ENCODE data around the gene FAM120A. TPM values are rescaled to one million over a fixed set of nuclear protein-coding genes. Genes with fewer than 3 reads are reported as not detected.

Gene FAM120A
- total RNA-seq, 1 experiment from 2014 or later, result 89.6 TPM

GRCh38 chr9:93613174-93613573, 161.7 kb downstream of the FAM120A start:
- H3K9ac ChIP-seq (ENCODE audit: low read length), result no peak overlapping the region
- no peak overlapping the region for H2AFZ ChIP-seq (ENCODE audit: low read length)
- H3K4me1 ChIP-seq (ENCODE audit: insufficient read depth, low read length), result no peaks in the 10 kb centered on the region
- peaks cover 9% of the 10 kb centered on the region; the same call in 1 of the 2 replicates for H3K79me2 ChIP-seq (ENCODE audit: low read length)
- H3K27me3 ChIP-seq (ENCODE audit: low read length), result no peaks in the 10 kb centered on the region
- H3K27ac ChIP-seq (ENCODE audit: low read length), result no peak overlapping the region
- no peak overlapping the region for H3K4me3 ChIP-seq (ENCODE audit: low read length)
- no peak for ATAC-seq
- H4K20me1 ChIP-seq (ENCODE audit: low read length), result no peaks in the 10 kb centered on the region
- ChIA-PET CTCF (no interaction called here), POLR2A (ENCODE audit: unreplicated experiment) (no interaction called here)
- H3K36me3 ChIP-seq (ENCODE audit: low read depth, low read length), result no peaks in the 10 kb centered on the region
- no peak for DNase-seq
- BruUV-seq (replicated peaks), result no TSS peak
- no peaks in the 10 kb centered on the region for H3F3A ChIP-seq (ENCODE audit: low read length, unreplicated experiment)
- intact Hi-C loops (cut with micrococcal nuclease), result no loop called here
- no peak for TF ChIP-seq EZH2phosphoT487 (IDR thresholded peaks at IDR 0.05; ENCODE audit: borderline replicate concordance, low read length)
- no peak for TF ChIP-seq CTCF (conservative IDR thresholded peaks at IDR 0.05; ENCODE audit: low read depth, low read length)
- no peak overlapping the region for H3K4me2 ChIP-seq (ENCODE audit: low read length)
- H3K9me3 ChIP-seq (ENCODE audit: low read length), result no peaks in the 10 kb centered on the region
- no peaks in the 10 kb centered on the region for H3K9me2 ChIP-seq (replicated peaks; ENCODE audit: low read length)

- H3K79me2 ChIP-seq (ENCODE audit: low read length), result peaks cover 9% of the 10 kb centered on the region; the same call in 1 of the 2 replicates
- intact Hi-C loops (cut with micrococcal nuclease), result no loop called here
- H4K20me1 ChIP-seq (ENCODE audit: low read length), result no peaks in the 10 kb centered on the region
- no peaks in the 10 kb centered on the region for H3K9me3 ChIP-seq (ENCODE audit: low read length)
- ATAC-seq, result no peak
- no peaks in the 10 kb centered on the region for H3K27me3 ChIP-seq (ENCODE audit: low read length)
- no peak overlapping the region for H3K27ac ChIP-seq (ENCODE audit: low read length)
- no peaks in the 10 kb centered on the region for H3K9me2 ChIP-seq (replicated peaks; ENCODE audit: low read length)
- no peak overlapping the region for H3K4me3 ChIP-seq (ENCODE audit: low read length)
- no peak for DNase-seq
- H3F3A ChIP-seq (ENCODE audit: low read length, unreplicated experiment), result no peaks in the 10 kb centered on the region
- no TSS peak for BruUV-seq (replicated peaks)
- CTCF ChIA-PET, result no interaction called here
- no peaks in the 10 kb centered on the region for H3K4me1 ChIP-seq (ENCODE audit: insufficient read depth, low read length)
- H3K4me2 ChIP-seq (ENCODE audit: low read length), result no peak overlapping the region
- no peak overlapping the region for H3K9ac ChIP-seq (ENCODE audit: low read length)
- no peak overlapping the region for H2AFZ ChIP-seq (ENCODE audit: low read length)
- POLR2A ChIA-PET (ENCODE audit: unreplicated experiment), result no interaction called here
- TF ChIP-seq CTCF (conservative IDR thresholded peaks at IDR 0.05; ENCODE audit: low read depth, low read length) (no peak), EZH2 (IDR thresholded peaks at IDR 0.05; ENCODE audit: low read length, unreplicated experiment) (no peak), EZH2phosphoT487 (IDR thresholded peaks at IDR 0.05; ENCODE audit: borderline replicate concordance, low read length) (no peak)
- no peaks in the 10 kb centered on the region for H3K36me3 ChIP-seq (ENCODE audit: low read depth, low read length)
Observed at GRCh38 chr9:93613791-93614190, 162.3 kb downstream of the FAM120A start.

GRCh38 chr9:93614830-93615468, 163.5 kb downstream of the FAM120A start:
- no peaks in the 10 kb centered on the region for H3K9me2 ChIP-seq (replicated peaks; ENCODE audit: low read length)
- BruUV-seq (replicated peaks), result no TSS peak

More at GRCh38 chr9:93614830-93615468, 163.5 kb downstream of the FAM120A start:
- H4K20me1 ChIP-seq (ENCODE audit: low read length), result no peaks in the 10 kb centered on the region
- no peaks in the 10 kb centered on the region for H3K4me1 ChIP-seq (ENCODE audit: insufficient read depth, low read length)
- peaks cover 9% of the 10 kb centered on the region; the same call in 1 of the 2 replicates for H3K79me2 ChIP-seq (ENCODE audit: low read length)
- H3K36me3 ChIP-seq (ENCODE audit: low read depth, low read length), result no peaks in the 10 kb centered on the region
- CTCF ChIA-PET, result no interaction called here
- TF ChIP-seq EZH2phosphoT487 (IDR thresholded peaks at IDR 0.05; ENCODE audit: borderline replicate concordance, low read length) (no peak), CTCF (conservative IDR thresholded peaks at IDR 0.05; ENCODE audit: low read depth, low read length) (no peak), EZH2 (IDR thresholded peaks at IDR 0.05; ENCODE audit: low read length, unreplicated experiment) (no peak)
- no peaks in the 10 kb centered on the region for H3K27me3 ChIP-seq (ENCODE audit: low read length)
- ATAC-seq (no peak), DNase-seq (no peak)
- no peak overlapping the region for H2AFZ ChIP-seq (ENCODE audit: low read length)
- POLR2A ChIA-PET (ENCODE audit: unreplicated experiment), result no interaction called here
- no peak overlapping the region for H3K9ac ChIP-seq (ENCODE audit: low read length)
- intact Hi-C loops (cut with micrococcal nuclease), result no loop called here
- no peak overlapping the region for H3K27ac ChIP-seq (ENCODE audit: low read length)
- H3K9me3 ChIP-seq (ENCODE audit: low read length), result no peaks in the 10 kb centered on the region
- no peaks in the 10 kb centered on the region for H3F3A ChIP-seq (ENCODE audit: low read length, unreplicated experiment)
- H3K4me3 ChIP-seq (ENCODE audit: low read length), result no peak overlapping the region
- no peak overlapping the region for H3K4me2 ChIP-seq (ENCODE audit: low read length)

Measured in PC-3 (cell line).